Liver (tissue), 9 donors: ENCODE measurements around the gene TAAR1. TPM values are rescaled to one million over a fixed set of nuclear protein-coding genes. Genes with fewer than 3 reads are reported as not detected.

Experiments
- DNase-seq: peaks from one replicate; pipeline ENCODE4 v3.0.0-alpha.2; 2017; ENCODE audit warnings: low spot score
- H3K27ac ChIP-seq, 2 donors: one replicate each; pipeline ENCODE4 v1.7.0; 2013; ENCODE audit warnings: inconsistent platforms in 2 of 2, low read length in 2 of 2, control low read depth in 1 of 2, low read depth in 1 of 2, mild to moderate bottlenecking in 1 of 2
- H3K27me3 ChIP-seq, 4 donors: one replicate each; pipeline versions ENCODE4 v1.6.1 to v1.7.0; 2013; ENCODE audit warnings: low read length in 3 of 4, inconsistent platforms in 1 of 4, mild to moderate bottlenecking in 1 of 4, moderate library complexity in 1 of 4; ENCODE audit not compliant: control insufficient read depth in 4 of 4, insufficient read depth in 4 of 4
- H3K36me3 ChIP-seq, 4 donors: one replicate each; pipeline versions ENCODE4 v1.6.1 to v1.7.0; 2013; ENCODE audit warnings: low read length in 3 of 4, mild to moderate bottlenecking in 3 of 4, low read depth in 1 of 4, moderate library complexity in 1 of 4; ENCODE audit not compliant: control insufficient read depth in 4 of 4, insufficient read depth in 3 of 4
- H3K4me1 ChIP-seq, 4 donors: one replicate each; pipeline versions ENCODE4 v1.6.1 to v1.7.0; 2013; ENCODE audit warnings: low read length in 3 of 4, mild to moderate bottlenecking in 3 of 4, moderate library complexity in 1 of 4; ENCODE audit not compliant: control insufficient read depth in 4 of 4, insufficient read depth in 4 of 4
- H3K4me3 ChIP-seq, 3 donors: one replicate each; pipeline versions ENCODE4 v1.6.1 to v1.7.0; 2013; ENCODE audit warnings: low read length in 3 of 3, control low read depth in 1 of 3, low read depth in 1 of 3, mild to moderate bottlenecking in 1 of 3
- H3K9ac ChIP-seq, 2 donors: one replicate each; pipeline ENCODE4 v1.7.0; 2013; ENCODE audit warnings: low read length in 2 of 2, mild to moderate bottlenecking in 2 of 2, moderate library complexity in 2 of 2, control low read depth in 1 of 2, low read depth in 1 of 2
- H3K9me3 ChIP-seq, 4 donors: one replicate each; pipeline versions ENCODE4 v1.6.1 to v1.7.0; 2013; ENCODE audit warnings: low read length in 3 of 4; ENCODE audit not compliant: control insufficient read depth in 4 of 4
- ATF3 ChIP-seq: IDR thresholded peaks from 2 replicates; pipeline ENCODE4 v1.6.1; 2016; ENCODE audit warnings: antibody characterized with exemption
- EGR1 ChIP-seq, 2 donors: IDR thresholded peaks; 2 replicates each; pipeline ENCODE4 v1.6.1; 2016 to 2018; ENCODE audit warnings: antibody characterized with exemption in 2 of 2, low read depth in 2 of 2
- FOXA1 ChIP-seq: IDR thresholded peaks from 2 replicates; pipeline ENCODE4 v1.6.1; 2016; ENCODE audit warnings: antibody characterized with exemption
- FOXA2 ChIP-seq: IDR thresholded peaks from 2 replicates; pipeline ENCODE4 v1.6.1; 2016; ENCODE audit warnings: antibody characterized with exemption
- GABPA ChIP-seq, 2 donors: IDR thresholded peaks in 1 of 2; conservative IDR thresholded peaks in 1 of 2; 2 replicates each; pipeline ENCODE4 v1.6.1; 2016; ENCODE audit warnings: antibody characterized with exemption in 2 of 2, mild to moderate bottlenecking in 1 of 2, moderate library complexity in 1 of 2
- HNF4A ChIP-seq, 2 donors: conservative IDR thresholded peaks; 2 replicates each; pipeline ENCODE4 v1.6.1; 2016; ENCODE audit warnings: antibody characterized with exemption in 2 of 2, mild to moderate bottlenecking in 2 of 2
- HNF4G ChIP-seq: IDR thresholded peaks from 2 replicates; pipeline ENCODE4 v1.6.1; 2016; ENCODE audit warnings: antibody characterized with exemption
- JUND ChIP-seq, 2 donors: IDR thresholded peaks; 2 replicates each; pipeline ENCODE4 v1.6.1; 2016; ENCODE audit warnings: antibody characterized with exemption in 2 of 2
- MAX ChIP-seq: IDR thresholded peaks from 2 replicates; pipeline ENCODE4 v1.6.1; 2016; ENCODE audit warnings: antibody characterized with exemption
- NR2F2 ChIP-seq: IDR thresholded peaks from 2 replicates; pipeline ENCODE4 v1.6.1; 2016; ENCODE audit warnings: antibody characterized with exemption
- RAD21 ChIP-seq, 2 donors: IDR thresholded peaks; 2 replicates each; pipeline ENCODE4 v1.6.1; 2016; ENCODE audit warnings: antibody characterized with exemption in 2 of 2, mild to moderate bottlenecking in 2 of 2
- REST ChIP-seq: IDR thresholded peaks from 2 replicates; pipeline ENCODE4 v1.6.1; 2016; ENCODE audit warnings: antibody characterized with exemption, mild to moderate bottlenecking
- RXRA ChIP-seq, 2 donors: IDR thresholded peaks; 2 replicates each; pipeline ENCODE4 v1.6.1; 2017 to 2018; ENCODE audit warnings: antibody characterized with exemption in 2 of 2, mild to moderate bottlenecking in 1 of 2
- SP1 ChIP-seq: IDR thresholded peaks from 2 replicates; pipeline ENCODE4 v1.6.1; 2018; ENCODE audit warnings: antibody characterized with exemption, mild to moderate bottlenecking
- YY1 ChIP-seq: IDR thresholded peaks from 2 replicates; pipeline ENCODE4 v1.6.1; 2016; ENCODE audit warnings: antibody characterized with exemption, mild to moderate bottlenecking
- ZBTB33 ChIP-seq: IDR thresholded peaks from 2 replicates; pipeline ENCODE4 v1.6.1; 2016; ENCODE audit warnings: antibody characterized with exemption
- WGBS: extraction: QIAGEN DNeasy Blood & Tissue Kit; methylation state at CpG from one replicate; pipeline ENCODE4 v1.1.7; 2013; 5-methylcytosine and 5-hydroxymethylcytosine counted together
- polyA plus RNA-seq, 2 donors: library from polyadenylated mRNA; stranded (reverse) in 1 of 2; unstranded in 1 of 2; fragments of 200-250 nt in 1 of 2; fragments of >200 nt in 1 of 2; fragmentation: Nextera tagmentation in 1 of 2; extraction: Ambion mirVana in 1 of 2; gene quantifications; one replicate each; pipeline versions ENCODE4 v1.2.1 to v1.2.3, GENCODE V29; 2013 to 2015
- total RNA-seq, 2 donors: library from RNA; depleted of rRNA; stranded (reverse); fragments of >200 nt; gene quantifications; one replicate each; pipeline ENCODE4 v1.2.3, GENCODE V29; 2014
- donor health status: healthy.
- donor health status: healthy.
- donor health status: healthy.
- donor health status: healthy.
- donor health status: healthy.

Gene TAAR1
- total and polyA plus RNA-seq, 4 donors, result not detected

- WGBS, result 63% methylated on average over 5 of the region's 5 CpGs
- H3K9me3 ChIP-seq, result no peaks in the 10 kb centered on the region
- DNase-seq, result no peak
- TF ChIP-seq EGR1 (IDR thresholded peaks at IDR 0.05; ENCODE audit: low read depth in 2 of 2) (no peak), HNF4A (conservative IDR thresholded peaks at IDR 0.05) (no peak), RAD21 (IDR thresholded peaks at IDR 0.05) (no peak), JUND (IDR thresholded peaks at IDR 0.05) (no peak), FOXA2 (no peak), MAX (no peak), ZBTB33 (no peak), GABPA (IDR thresholded peaks at IDR 0.05 in 1 of 2, conservative IDR thresholded peaks at IDR 0.05 in 1 of 2) (no peak), ATF3 (no peak), HNF4G (no peak), SP1 (no peak)
- H3K27ac ChIP-seq, result no peak overlapping the region
- H3K4me3 ChIP-seq, result no peak overlapping the region
- no peaks in the 10 kb centered on the region for H3K4me1 ChIP-seq
- no peaks in the 10 kb centered on the region for H3K27me3 ChIP-seq
- H3K9ac ChIP-seq, result no peak overlapping the region
- H3K36me3 ChIP-seq, result peaks cover 0 to 58% (median 46%) of the 10 kb centered on the region in 4 donors
Observed at GRCh38 chr6:132687306-132687705, 28.3 kb upstream of the TAAR1 start.

GRCh38 chr6:132686531-132686930, 27.5 kb upstream of the TAAR1 start:
- no peaks in the 10 kb centered on the region for H3K27me3 ChIP-seq
- H3K4me3 ChIP-seq, result no peak overlapping the region
- DNase-seq, result no peak
- H3K27ac ChIP-seq, result no peak overlapping the region
- peaks cover 0 to 56% (median 47%) of the 10 kb centered on the region in 4 donors for H3K36me3 ChIP-seq
- H3K9me3 ChIP-seq, result no peaks in the 10 kb centered on the region
- no peaks in the 10 kb centered on the region for H3K4me1 ChIP-seq
- 95% methylated on average over 3 of the region's 3 CpGs for WGBS
- TF ChIP-seq RAD21 (IDR thresholded peaks at IDR 0.05), result no peak
- TF ChIP-seq GABPA (IDR thresholded peaks at IDR 0.05 in 1 of 2, conservative IDR thresholded peaks at IDR 0.05 in 1 of 2), result no peak
- no peak for TF ChIP-seq HNF4A (conservative IDR thresholded peaks at IDR 0.05)
- TF ChIP-seq NR2F2, result no peak
- TF ChIP-seq ATF3, result no peak
- TF ChIP-seq EGR1 (IDR thresholded peaks at IDR 0.05; ENCODE audit: low read depth in 2 of 2), result no peak
- TF ChIP-seq FOXA1, result no peak
- TF ChIP-seq FOXA2, result no peak
- no peak for TF ChIP-seq SP1
- TF ChIP-seq JUND (IDR thresholded peaks at IDR 0.05), result no peak
- no peak overlapping the region for H3K9ac ChIP-seq

GRCh38 chr6:132685009-132685408, 26.0 kb upstream of the TAAR1 start:
- no peak for DNase-seq

More at GRCh38 chr6:132685009-132685408, 26.0 kb upstream of the TAAR1 start:
- Histone ChIP-seq H3K36me3 (peaks cover 0 to 50% (median 39%) of the 10 kb centered on the region in 4 donors), H3K9me3 (no peaks in the 10 kb centered on the region), H3K4me1 (no peaks in the 10 kb centered on the region), H3K27ac (no peak overlapping the region), H3K27me3 (no peaks in the 10 kb centered on the region), H3K9ac (no peak overlapping the region), H3K4me3 (no peak overlapping the region)
- TF ChIP-seq ZBTB33, result no peak
- TF ChIP-seq YY1, result no peak
- TF ChIP-seq RAD21 (IDR thresholded peaks at IDR 0.05), result no peak
- no peak for TF ChIP-seq MAX
- no peak for TF ChIP-seq HNF4A (conservative IDR thresholded peaks at IDR 0.05)
- no peak for TF ChIP-seq FOXA1
- TF ChIP-seq REST, result no peak
- no peak for TF ChIP-seq RXRA (IDR thresholded peaks at IDR 0.05)
- WGBS, result 86% methylated on average over 3 of the region's 3 CpGs
